Measurements from ENCODE around the gene MBNL1. TPM values are rescaled to one million over a fixed set of nuclear protein-coding genes. Genes with fewer than 3 reads are reported as not detected.

Gene MBNL1
- total RNA-seq, 8 experiments from 2014 or later = 17.3 to 294 (median 44.8) TPM

DNA sequence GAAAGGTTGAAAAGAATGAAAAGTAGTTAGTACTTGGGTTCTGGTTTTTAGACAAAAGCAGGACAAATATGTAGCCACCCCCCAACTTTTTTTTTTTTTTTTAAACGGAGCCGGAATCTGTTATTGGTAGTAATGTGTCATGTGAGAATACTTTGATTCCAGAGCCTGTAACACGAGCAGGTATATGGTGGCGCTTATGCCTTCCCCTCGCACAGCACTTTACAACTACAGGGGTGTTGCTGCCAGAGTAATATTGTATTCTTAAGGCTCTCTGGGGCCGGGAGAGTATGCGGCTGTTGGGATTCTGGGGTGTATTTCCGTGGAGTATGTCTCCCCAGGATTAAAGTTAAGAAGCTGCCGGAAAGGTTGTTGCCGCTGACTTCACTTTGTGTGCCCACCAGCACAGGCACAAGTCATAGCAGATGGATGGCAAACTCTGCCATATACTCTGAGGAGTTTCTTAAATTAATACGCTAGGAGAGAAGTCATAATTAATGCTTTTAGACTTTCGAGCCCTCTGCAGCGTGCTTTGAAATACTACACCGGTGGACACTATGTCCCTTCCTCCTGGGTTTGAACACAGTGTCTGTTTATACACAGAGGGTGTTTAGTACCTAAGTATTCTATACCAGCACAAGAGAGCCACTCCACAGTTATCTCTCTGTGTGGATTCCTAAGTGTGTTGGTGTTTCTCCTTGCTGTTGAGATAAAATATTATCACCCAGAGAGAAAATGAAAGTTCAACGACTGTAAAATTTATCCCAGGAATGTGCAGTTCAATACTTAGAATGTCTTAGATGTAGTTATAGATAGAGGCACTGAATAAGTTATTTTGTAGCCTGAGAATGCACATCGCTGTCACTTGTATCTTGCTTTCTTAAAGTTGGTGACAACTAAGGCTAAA, 1.4 kb downstream of the MBNL1 start:
- Histone ChIP-seq H3K4me1 (replicated peaks in 1 of 2) (peaks cover 33 to 41% of the 10 kb centered on the region in 2 donors), H3K27ac (peak overlapping the region in 1 of 2 donors; percentile 92), H3K4me3 (peak overlapping the region; percentile 57 to 80 (median 73))
- in situ Hi-C loops (cut with MboI; ENCODE audit: low pct_unique_long_range_greater_than_20kb in 2 of 9, low sequenced_read_pairs in 9 of 9, unreplicated experiment in 9 of 9) = no loop called here
- ATAC-seq (replicated peaks in 6 of 8) = peak; percentile 13 to 49 (median 41)
- 0 to 21% (median 1%) methylated on average over 2 to 14 of the region's 16 CpGs; no CpG with 5 or more reads in 1 of the 10 experiments for WGBS, 10 experiments

DNA sequence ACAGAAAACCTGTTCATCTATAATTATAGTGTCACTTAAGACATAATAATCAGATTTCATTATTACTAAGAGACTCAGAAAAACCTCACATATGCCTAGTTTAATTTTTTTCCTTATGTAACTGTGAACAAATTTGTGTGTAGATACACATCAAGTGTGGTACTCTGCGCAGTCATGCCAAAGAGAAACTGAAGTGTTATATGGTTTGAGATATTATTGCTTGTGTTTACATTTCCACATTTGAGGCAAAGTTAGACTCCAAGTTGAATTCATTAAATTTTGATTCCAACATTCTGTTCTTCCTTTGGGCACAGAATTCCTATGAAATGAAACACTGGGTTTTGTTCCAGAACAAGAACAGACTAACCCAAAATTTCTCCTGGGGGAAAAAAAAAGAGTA, 2.2 kb downstream of the MBNL1 start:
- WGBS, 10 experiments = 7 to 92% (median 20%) methylated on average over 1 of the region's 1 CpG; no CpG with 5 or more reads in 5 of the 10 experiments
- H3K4me3 ChIP-seq = peak overlapping the region in 3 of 5 donors; percentile 57 to 74 (median 70)
- in situ Hi-C loops (cut with MboI; ENCODE audit: low pct_unique_long_range_greater_than_20kb in 2 of 9, low sequenced_read_pairs in 9 of 9, unreplicated experiment in 9 of 9) = no loop called here
- ATAC-seq (replicated peaks in 6 of 8) = no peak
- no peak overlapping the region for H3K27ac ChIP-seq
- H3K4me1 ChIP-seq (replicated peaks in 1 of 2) = peaks cover 37 to 41% of the 10 kb centered on the region in 2 donors

DNA sequence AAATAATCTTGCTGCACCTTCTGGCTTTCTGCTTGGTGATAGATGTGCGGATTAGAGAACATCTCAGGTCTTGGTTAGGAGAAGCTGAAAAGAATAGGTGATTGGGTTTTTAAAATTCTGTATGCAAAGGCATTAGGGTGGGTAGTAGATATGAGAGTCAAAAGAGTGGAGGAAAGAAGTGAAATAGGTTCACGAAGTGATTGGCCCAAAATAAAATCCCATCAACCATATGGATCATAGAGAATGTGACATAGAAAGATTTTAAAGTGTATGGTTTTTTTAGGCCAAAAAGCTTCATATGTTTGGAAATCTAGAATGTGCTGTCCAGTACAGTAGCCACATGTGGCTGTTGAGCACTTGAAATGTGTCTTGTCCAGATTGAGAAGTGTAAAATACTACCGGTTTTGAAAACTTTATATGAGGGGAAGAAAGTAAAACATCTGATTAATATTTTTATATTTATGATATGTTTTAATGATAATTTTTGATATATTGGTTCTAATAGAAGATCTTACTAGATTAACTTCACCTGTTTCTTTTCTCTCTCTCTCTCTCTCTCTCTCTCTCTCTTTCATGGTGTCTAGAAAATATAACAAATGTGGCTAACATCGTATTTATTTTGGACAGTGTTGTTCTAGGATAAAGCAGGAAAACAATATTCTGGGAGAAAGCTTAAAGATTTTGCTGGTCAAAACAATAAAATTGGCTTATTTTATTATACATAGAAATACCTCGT, 2.9 kb downstream of the MBNL1 start:
- 23 to 100% (median 77%) methylated on average over 1 to 5 of the region's 5 CpGs for WGBS, 10 experiments
- Histone ChIP-seq H3K4me1 (replicated peaks in 1 of 2) (peaks cover 31 to 39% of the 10 kb centered on the region in 2 donors), H3K27ac (no peak overlapping the region), H3K4me3 (no peak overlapping the region)
- ATAC-seq (replicated peaks in 6 of 8) = no peak
- in situ Hi-C loops (cut with MboI; ENCODE audit: low pct_unique_long_range_greater_than_20kb in 2 of 9, low sequenced_read_pairs in 9 of 9, unreplicated experiment in 9 of 9) = no loop called here

DNA sequence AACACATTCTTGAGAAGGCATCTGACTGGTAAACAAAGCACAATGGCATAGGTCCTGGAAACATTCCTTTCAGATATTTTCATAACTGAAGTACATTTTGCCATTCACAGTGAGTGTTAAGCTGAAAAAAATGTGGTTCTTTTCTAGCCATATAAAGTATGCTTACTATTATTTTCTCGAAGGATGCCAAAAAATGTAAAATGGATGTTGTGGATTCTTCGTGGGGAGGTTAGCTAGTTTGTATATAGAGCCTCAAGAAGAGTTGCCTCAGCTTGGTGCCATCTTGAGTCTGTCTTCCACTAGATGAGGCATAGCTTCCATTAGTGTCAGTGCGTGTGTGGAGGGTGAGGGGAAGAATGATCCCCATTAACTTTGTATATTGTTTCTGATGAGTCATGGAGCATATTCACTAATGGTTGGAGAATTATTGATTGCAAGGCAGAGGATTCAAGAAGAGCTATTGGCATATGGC, 4.1 kb downstream of the MBNL1 start:
- in situ Hi-C loops (cut with MboI; ENCODE audit: low pct_unique_long_range_greater_than_20kb in 2 of 9, low sequenced_read_pairs in 9 of 9, unreplicated experiment in 9 of 9) = no loop called here
- no peak overlapping the region for H3K4me3 ChIP-seq
- peaks cover 21 to 32% of the 10 kb centered on the region in 2 donors for H3K4me1 ChIP-seq (replicated peaks in 1 of 2)
- H3K27ac ChIP-seq = no peak overlapping the region
- no peak for ATAC-seq (replicated peaks in 6 of 8)
- 7 to 92% (median 71%) methylated on average over 1 to 3 of the region's 3 CpGs; no CpG with 5 or more reads in 1 of the 10 experiments for WGBS, 10 experiments

DNA sequence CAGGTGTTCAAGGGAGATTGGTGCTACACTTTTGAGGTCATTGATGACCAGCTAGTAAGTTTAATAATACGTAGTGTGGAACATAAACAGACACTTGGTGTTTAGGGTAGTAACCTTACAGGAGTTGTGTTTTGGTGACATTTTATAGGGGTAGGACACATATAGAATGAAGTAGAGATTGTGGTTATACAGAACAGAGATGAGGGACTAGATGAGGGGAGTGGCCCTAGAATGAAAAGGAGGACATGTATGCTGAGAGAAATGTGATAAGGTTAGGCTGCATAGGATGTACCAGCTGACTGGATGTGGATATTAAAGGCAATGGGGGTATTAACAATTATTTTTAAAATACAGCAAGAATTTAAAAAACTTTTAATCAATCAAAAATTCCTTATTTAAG, 8.0 kb downstream of the MBNL1 start:
- no peak overlapping the region for H3K4me3 ChIP-seq
- H3K4me1 ChIP-seq (replicated peaks in 1 of 2) = peaks cover 14 to 16% of the 10 kb centered on the region in 2 donors
- in situ Hi-C loops (cut with MboI; ENCODE audit: low pct_unique_long_range_greater_than_20kb in 2 of 9, low sequenced_read_pairs in 9 of 9, unreplicated experiment in 9 of 9) = no loop called here
- WGBS, 10 experiments = 75 to 100% (median 95%) methylated on average over 1 of the region's 1 CpG; no CpG with 5 or more reads in 2 of the 10 experiments
- no peak for ATAC-seq (replicated peaks in 6 of 8)
- no peak overlapping the region for H3K27ac ChIP-seq

DNA sequence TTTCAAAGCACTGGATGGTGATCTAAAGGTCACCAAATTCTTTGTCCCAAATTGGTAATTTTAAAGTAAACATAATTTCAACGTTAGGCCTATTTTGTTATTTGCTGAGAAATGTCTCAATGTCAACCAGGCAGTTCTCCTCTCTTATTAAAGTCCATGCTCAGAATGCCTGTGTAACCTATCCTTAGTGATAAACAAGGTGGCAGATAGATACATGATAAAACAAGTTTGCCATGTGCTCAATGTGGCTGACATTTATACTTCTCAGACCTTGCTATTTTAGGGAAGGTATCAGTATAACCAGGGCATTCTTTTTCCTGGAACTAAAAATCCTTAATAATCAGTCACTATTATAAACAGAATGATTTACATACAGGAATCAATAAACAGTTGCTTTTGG, 8.5 kb downstream of the MBNL1 start:
- WGBS, 10 experiments = 0 to 100% (median 73%) methylated on average over 1 of the region's 1 CpG; no CpG with 5 or more reads in 1 of the 10 experiments
- in situ Hi-C loops (cut with MboI; ENCODE audit: low pct_unique_long_range_greater_than_20kb in 2 of 9, low sequenced_read_pairs in 9 of 9, unreplicated experiment in 9 of 9) = no loop called here
- no peak overlapping the region for H3K27ac ChIP-seq
- ATAC-seq (replicated peaks in 6 of 8) = no peak
- peaks cover 11 to 14% of the 10 kb centered on the region in 2 donors for H3K4me1 ChIP-seq (replicated peaks in 1 of 2)
- no peak overlapping the region for H3K4me3 ChIP-seq

DNA sequence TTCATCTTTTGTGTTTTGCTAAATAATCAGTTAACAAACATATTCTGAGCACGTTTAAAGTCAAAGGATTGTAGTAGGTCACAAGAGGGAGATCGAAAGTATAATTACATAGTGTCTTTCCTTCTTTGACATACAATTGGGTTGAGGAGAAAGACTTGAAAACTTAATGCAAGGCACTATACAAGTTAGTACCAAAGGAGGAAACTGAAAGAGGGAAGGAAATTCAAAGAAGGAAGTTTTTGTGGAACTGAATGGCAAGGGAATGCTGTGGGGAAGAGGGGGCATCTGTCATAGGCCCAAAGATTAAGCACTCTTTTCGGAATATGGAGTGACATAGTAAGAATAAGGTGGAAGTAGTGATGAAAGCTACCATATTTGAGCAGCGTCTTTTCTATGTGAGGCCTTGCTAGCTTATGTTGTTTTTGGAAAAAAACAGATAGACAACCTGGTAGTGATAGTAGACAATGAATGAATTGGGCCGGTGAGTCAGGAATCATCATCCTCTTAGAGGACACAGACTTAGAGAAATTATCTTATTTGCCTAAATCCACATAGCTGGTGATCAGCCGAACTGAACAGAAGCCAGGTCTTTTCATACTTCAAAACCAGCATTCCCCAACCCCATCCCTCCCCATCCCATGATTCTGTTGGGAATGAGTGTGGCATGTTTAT, 10.2 kb downstream of the MBNL1 start:
- Histone ChIP-seq H3K4me1 (replicated peaks in 1 of 2) (peaks cover 0 to 15% of the 10 kb centered on the region in 2 donors), H3K4me3 (no peak overlapping the region), H3K27ac (no peak overlapping the region)
- in situ Hi-C loops (cut with MboI; ENCODE audit: low pct_unique_long_range_greater_than_20kb in 2 of 9, low sequenced_read_pairs in 9 of 9, unreplicated experiment in 9 of 9) = no loop called here
- WGBS, 10 experiments = 74 to 100% (median 86%) methylated on average over 2 to 6 of the region's 6 CpGs; no CpG with 5 or more reads in 1 of the 10 experiments
- no peak for ATAC-seq (replicated peaks in 6 of 8)

DNA sequence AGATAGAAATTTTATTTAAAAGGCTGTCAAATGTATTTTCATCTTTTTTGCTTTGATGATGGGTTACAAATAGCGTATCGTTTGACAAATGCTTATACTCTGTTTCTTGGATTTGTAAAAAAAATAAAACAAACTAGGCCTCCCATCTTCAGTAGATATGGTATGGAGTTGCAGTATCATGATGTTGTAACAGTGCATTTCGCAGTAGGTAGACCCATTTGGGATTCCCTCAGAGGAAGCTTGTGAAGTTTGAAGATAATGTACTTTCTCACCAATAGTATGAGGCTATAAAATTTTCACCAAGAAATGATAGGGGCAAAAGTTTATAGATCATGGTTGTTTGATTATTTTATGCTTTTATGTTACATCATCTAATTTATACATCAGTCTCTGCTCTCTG, 10.8 kb downstream of the MBNL1 start:
- Histone ChIP-seq H3K4me1 (replicated peaks in 1 of 2) (peaks cover 0 to 15% of the 10 kb centered on the region in 2 donors), H3K27ac (no peak overlapping the region)
- in situ Hi-C loops (cut with MboI; ENCODE audit: low pct_unique_long_range_greater_than_20kb in 2 of 9, low sequenced_read_pairs in 9 of 9, unreplicated experiment in 9 of 9) = no loop called here

DNA sequence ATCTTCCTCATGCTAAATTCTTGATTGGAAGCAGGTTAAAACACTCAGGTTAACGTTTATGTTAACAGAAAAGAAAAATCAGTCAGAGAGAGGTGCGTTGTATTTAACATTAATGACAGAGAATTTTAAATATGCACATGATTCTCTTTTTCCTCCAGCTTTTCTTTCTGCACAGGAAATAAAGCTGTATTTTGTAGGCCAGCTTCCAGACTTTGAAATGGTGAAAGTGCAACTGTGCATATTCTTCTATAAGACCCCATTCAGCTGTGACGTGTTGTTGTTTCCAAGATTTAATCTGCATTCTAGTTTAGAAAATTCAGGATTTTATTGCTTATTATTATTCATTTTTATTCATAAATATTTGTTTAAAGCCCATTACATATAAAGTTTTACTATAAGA, 11.8 kb downstream of the MBNL1 start:
- Histone ChIP-seq H3K27ac (no peak overlapping the region), H3K4me1 (replicated peaks in 1 of 2) (peaks cover 0 to 7% of the 10 kb centered on the region in 2 donors), H3K4me3 (no peak overlapping the region)
- peak in 1 of 8 experiments; percentile 22 for ATAC-seq (replicated peaks in 6 of 8)
- 0 to 100% (median 74%) methylated on average over 1 to 3 of the region's 3 CpGs for WGBS, 10 experiments
- in situ Hi-C loops (cut with MboI; ENCODE audit: low pct_unique_long_range_greater_than_20kb in 2 of 9, low sequenced_read_pairs in 9 of 9, unreplicated experiment in 9 of 9) = no loop called here

More for the DNA sequence above, 10.8 kb downstream of the MBNL1 start:
- WGBS, 10 experiments = 87 to 100% (median 98%) methylated on average over 2 to 3 of the region's 3 CpGs; no CpG with 5 or more reads in 2 of the 10 experiments
- H3K4me3 ChIP-seq = no peak overlapping the region
- no peak for ATAC-seq (replicated peaks in 6 of 8)

DNA sequence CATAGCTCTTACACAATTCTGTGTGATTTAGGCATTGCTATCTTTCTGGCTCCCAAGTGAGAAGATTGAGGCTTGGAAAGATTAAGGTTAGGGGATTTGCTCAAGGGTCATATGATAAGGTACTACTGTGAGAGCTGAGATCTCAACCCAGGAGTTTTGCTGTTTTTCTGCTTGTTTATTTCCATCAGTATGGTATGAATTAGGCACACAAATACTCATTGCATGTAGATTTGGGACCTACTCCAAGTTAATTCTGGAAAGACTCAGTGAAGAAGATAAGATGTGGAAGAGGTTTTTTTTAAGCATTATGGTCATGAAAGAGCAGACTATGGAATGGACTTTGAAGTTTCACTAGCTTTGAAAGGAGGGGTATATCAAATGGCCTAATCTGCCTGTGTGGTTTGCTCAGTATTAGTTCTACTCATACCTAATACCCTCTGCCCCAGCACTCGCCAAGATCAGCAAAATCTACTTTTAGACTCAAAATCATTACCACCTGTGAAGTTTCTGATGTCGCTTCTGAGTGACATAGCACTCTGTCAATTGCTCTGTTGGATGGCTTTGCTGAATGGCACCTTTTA, 12.5 kb downstream of the MBNL1 start:
- 31 to 100% (median 71%) methylated on average over 1 to 2 of the region's 2 CpGs; no CpG with 5 or more reads in 3 of the 10 experiments for WGBS, 10 experiments
- ATAC-seq (replicated peaks in 6 of 8) = no peak
- in situ Hi-C loops (cut with MboI; ENCODE audit: low pct_unique_long_range_greater_than_20kb in 2 of 9, low sequenced_read_pairs in 9 of 9, unreplicated experiment in 9 of 9) = no loop called here
- H3K4me3 ChIP-seq = no peak overlapping the region
- H3K4me1 ChIP-seq (replicated peaks in 1 of 2) = peaks cover 0 to 7% of the 10 kb centered on the region in 2 donors
- H3K27ac ChIP-seq = no peak overlapping the region

DNA sequence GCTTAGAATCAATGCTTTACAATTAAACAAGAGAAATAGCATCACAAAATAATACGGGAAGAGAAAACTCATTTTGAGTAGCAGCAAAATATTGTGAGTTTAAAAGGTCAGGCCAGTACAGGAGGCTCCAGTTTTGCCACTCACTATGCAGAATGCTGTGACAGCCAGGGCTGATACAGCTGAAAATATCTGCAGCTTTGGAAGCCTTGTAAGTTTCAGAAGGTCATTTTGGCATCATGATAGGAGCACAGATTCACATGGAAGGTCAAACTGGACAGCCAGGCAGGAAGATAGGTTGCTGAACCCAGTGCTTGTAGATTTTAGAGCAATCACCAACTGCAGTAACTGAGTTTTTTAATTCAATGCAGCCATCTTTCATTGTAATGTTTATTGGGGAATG, 14.1 kb downstream of the MBNL1 start:
- Histone ChIP-seq H3K27ac (no peak overlapping the region), H3K4me3 (no peak overlapping the region), H3K4me1 (replicated peaks in 1 of 2) (peaks cover 0 to 7% of the 10 kb centered on the region in 2 donors)
- in situ Hi-C loops (cut with MboI; ENCODE audit: low pct_unique_long_range_greater_than_20kb in 2 of 9, low sequenced_read_pairs in 9 of 9, unreplicated experiment in 9 of 9) = no loop called here
- ATAC-seq (replicated peaks in 6 of 8) = no peak
- WGBS, 10 experiments = 29 to 88% (median 67%) methylated on average over 1 of the region's 1 CpG; no CpG with 5 or more reads in 3 of the 10 experiments
